Measurements from ENCODE around the gene RC3H1.
"Not testable (repeated sequence)": the region's sequence is repeated elsewhere in the genome, so short reads cannot be mapped to it uniquely, and the experiment has no call there.

Gene RC3H1

GRCh38 chr1:173995475-173995874 is 26.7 kb downstream of the RC3H1 start:
- DNase-seq, result no peak

GRCh38 chr1:173993948-173994347 is 28.2 kb downstream of the RC3H1 start:
- not testable (repeated sequence) for H3K27me3 ChIP-seq (replicated peaks; ENCODE audit: insufficient read depth, low read length); H3K9ac ChIP-seq (ENCODE audit: low read length); H3F3A ChIP-seq (ENCODE audit: insufficient read depth, low read length); H3K9me3 ChIP-seq (replicated peaks; ENCODE audit: insufficient read depth, low read length); H3K4me2 ChIP-seq (ENCODE audit: low read depth, low read length); H3K27ac ChIP-seq (ENCODE audit: low read length); H3K9me2 ChIP-seq (replicated peaks; ENCODE audit: insufficient read depth, low read length); H2AFZ ChIP-seq (ENCODE audit: low read length); H3K4me1 ChIP-seq (ENCODE audit: low read length); DNase-seq; H3K4me3 ChIP-seq (ENCODE audit: low read length)
- Histone ChIP-seq H3K79me2 (ENCODE audit: low read length) (peaks cover 65% of the 10 kb centered on the region), H4K20me1 (ENCODE audit: insufficient read depth, low read length) (peaks cover 14% of the 10 kb centered on the region; the same call in 1 of the 2 replicates), H3K36me3 (replicated peaks; ENCODE audit: insufficient read depth, low read length) (peaks cover 11% of the 10 kb centered on the region; the same call in 1 of the 2 replicates)

More at GRCh38 chr1:173995475-173995874, 26.7 kb downstream of the RC3H1 start:
- Histone ChIP-seq H3K9me2 (replicated peaks; ENCODE audit: insufficient read depth, low read length) (no peaks in the 10 kb centered on the region), H3K4me2 (ENCODE audit: low read depth, low read length) (no peak overlapping the region), H3K27me3 (replicated peaks; ENCODE audit: insufficient read depth, low read length) (no peaks in the 10 kb centered on the region), H3K4me1 (ENCODE audit: low read length) (no peaks in the 10 kb centered on the region), H3K9me3 (replicated peaks; ENCODE audit: insufficient read depth, low read length) (no peaks in the 10 kb centered on the region), H3K27ac (ENCODE audit: low read length) (no peak overlapping the region), H3K9ac (ENCODE audit: low read length) (no peak overlapping the region), H2AFZ (ENCODE audit: low read length) (no peak overlapping the region), H3F3A (ENCODE audit: insufficient read depth, low read length) (0 out of 2 replicates have a peak, but pooled peaks cover 3% of the 10 kb centered on the region), H3K36me3 (replicated peaks; ENCODE audit: insufficient read depth, low read length) (peaks cover 7% of the 10 kb centered on the region; the same call in 1 of the 2 replicates), H3K4me3 (ENCODE audit: low read length) (no peak overlapping the region), H4K20me1 (ENCODE audit: insufficient read depth, low read length) (peaks cover 14% of the 10 kb centered on the region; the same call in 1 of the 2 replicates), H3K79me2 (ENCODE audit: low read length) (peaks cover 80% of the 10 kb centered on the region)
- TF ChIP-seq EZH2phosphoT487 (IDR thresholded peaks at IDR 0.05; ENCODE audit: low read length) (no peak), CTCF (IDR thresholded peaks at IDR 0.05; ENCODE audit: low read length) (no peak)

- H3K4me2 ChIP-seq (ENCODE audit: low read depth, low read length), result no peak overlapping the region
- H3K4me1 ChIP-seq (ENCODE audit: low read length), result no peaks in the 10 kb centered on the region
- no peaks in the 10 kb centered on the region for H3K9me3 ChIP-seq (replicated peaks; ENCODE audit: insufficient read depth, low read length)
- no peak overlapping the region for H3K4me3 ChIP-seq (ENCODE audit: low read length)
- no peaks in the 10 kb centered on the region for H4K20me1 ChIP-seq (ENCODE audit: insufficient read depth, low read length)
- H3K27ac ChIP-seq (ENCODE audit: low read length), result no peak overlapping the region
- no peaks in the 10 kb centered on the region for H3K27me3 ChIP-seq (replicated peaks; ENCODE audit: insufficient read depth, low read length)
- TF ChIP-seq EZH2phosphoT487 (IDR thresholded peaks at IDR 0.05; ENCODE audit: low read length), result no peak
- TF ChIP-seq EZH2 (optimal IDR thresholded peaks at IDR 0.05; ENCODE audit: low read depth, low read length), result no peak
- no peak for TF ChIP-seq CTCF (IDR thresholded peaks at IDR 0.05; ENCODE audit: low read length)
- no peaks in the 10 kb centered on the region for H3K9me2 ChIP-seq (replicated peaks; ENCODE audit: insufficient read depth, low read length)
- peaks cover 9% of the 10 kb centered on the region for H3K79me2 ChIP-seq (ENCODE audit: low read length)
- no peak for DNase-seq
- H3F3A ChIP-seq (ENCODE audit: insufficient read depth, low read length), result no peaks in the 10 kb centered on the region
- H3K9ac ChIP-seq (ENCODE audit: low read length), result no peak overlapping the region
- H3K36me3 ChIP-seq (replicated peaks; ENCODE audit: insufficient read depth, low read length), result peaks cover 11% of the 10 kb centered on the region; the same call in 1 of the 2 replicates
- H2AFZ ChIP-seq (ENCODE audit: low read length), result no peak overlapping the region
These were observed 34.1 kb downstream of the RC3H1 start for GRCh38 chr1:173988068-173988467.

GRCh38 chr1:173986951-173987350 is 35.2 kb downstream of the RC3H1 start:
- H3K9me2 ChIP-seq (replicated peaks; ENCODE audit: insufficient read depth, low read length), result no peaks in the 10 kb centered on the region

More at GRCh38 chr1:173986951-173987350, 35.2 kb downstream of the RC3H1 start:
- no peak overlapping the region for H3K9ac ChIP-seq (ENCODE audit: low read length)
- H3K36me3 ChIP-seq (replicated peaks; ENCODE audit: insufficient read depth, low read length), result peaks cover 11% of the 10 kb centered on the region; the same call in 1 of the 2 replicates
- H2AFZ ChIP-seq (ENCODE audit: low read length), result no peak overlapping the region
- TF ChIP-seq EZH2phosphoT487 (IDR thresholded peaks at IDR 0.05; ENCODE audit: low read length), result no peak
- no peaks in the 10 kb centered on the region for H3K27me3 ChIP-seq (replicated peaks; ENCODE audit: insufficient read depth, low read length)
- H3F3A ChIP-seq (ENCODE audit: insufficient read depth, low read length), result no peaks in the 10 kb centered on the region
- no peak overlapping the region for H3K27ac ChIP-seq (ENCODE audit: low read length)
- no peak overlapping the region for H3K4me2 ChIP-seq (ENCODE audit: low read depth, low read length)
- no peaks in the 10 kb centered on the region for H3K4me1 ChIP-seq (ENCODE audit: low read length)
- H3K4me3 ChIP-seq (ENCODE audit: low read length), result no peak overlapping the region
- DNase-seq, result no peak
- H4K20me1 ChIP-seq (ENCODE audit: insufficient read depth, low read length), result no peaks in the 10 kb centered on the region
- no peaks in the 10 kb centered on the region for H3K79me2 ChIP-seq (ENCODE audit: low read length)
- no peaks in the 10 kb centered on the region for H3K9me3 ChIP-seq (replicated peaks; ENCODE audit: insufficient read depth, low read length)

Measured in MM.1S (cell line).